ENCODE measurements around the gene SETD3. TPM values are rescaled to one million over a fixed set of nuclear protein-coding genes. Genes with fewer than 3 reads are reported as not detected.
A peak's percentile ranks its signal among the peaks of the same experiment; 100 is the strongest.

The SETD3 gene
- total RNA-seq, 1 experiment from 2014 or later = 36.6 TPM

DNA sequence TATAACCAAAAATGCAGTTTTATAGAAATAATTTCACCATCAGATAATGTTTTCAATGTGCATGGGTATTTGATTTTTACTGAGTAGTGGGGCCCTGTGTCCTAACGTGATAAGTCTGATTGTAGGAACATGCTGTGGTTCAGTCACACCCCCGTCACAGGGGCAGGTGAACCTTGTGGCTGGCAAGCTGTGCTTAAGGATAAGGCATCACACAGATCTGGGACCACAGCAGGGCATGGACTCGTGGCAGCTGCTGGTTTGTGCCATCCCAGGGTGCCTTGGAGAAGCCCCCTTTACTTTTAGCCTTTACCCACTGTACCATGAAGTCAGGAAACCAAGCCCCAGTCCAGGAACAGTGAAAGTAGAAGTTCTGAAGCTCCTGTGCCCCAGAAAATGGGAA, 17.2 kb upstream of the SETD3 start:
- no peak for DNase-seq (ENCODE audit: low read depth)

DNA sequence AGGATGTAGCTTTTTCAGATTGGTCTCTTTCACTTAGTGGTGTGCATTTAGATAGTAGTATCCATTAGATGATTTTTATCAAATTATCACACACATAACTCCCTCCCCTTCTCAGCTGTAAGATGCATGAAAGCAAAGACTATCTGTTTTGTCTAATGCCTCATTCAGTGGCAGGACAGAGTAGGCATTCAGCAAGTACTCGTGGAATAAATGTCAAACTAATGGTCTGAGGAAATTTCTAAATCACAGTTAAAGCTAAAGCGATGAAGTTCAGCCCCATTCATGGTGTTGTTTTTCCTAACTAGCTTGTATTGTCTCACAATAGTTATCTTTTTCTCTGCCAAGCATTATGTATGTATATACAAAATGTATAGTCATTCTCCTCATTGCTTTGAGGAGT, 16.7 kb upstream of the SETD3 start:
- no peak for DNase-seq (ENCODE audit: low read depth)

DNA sequence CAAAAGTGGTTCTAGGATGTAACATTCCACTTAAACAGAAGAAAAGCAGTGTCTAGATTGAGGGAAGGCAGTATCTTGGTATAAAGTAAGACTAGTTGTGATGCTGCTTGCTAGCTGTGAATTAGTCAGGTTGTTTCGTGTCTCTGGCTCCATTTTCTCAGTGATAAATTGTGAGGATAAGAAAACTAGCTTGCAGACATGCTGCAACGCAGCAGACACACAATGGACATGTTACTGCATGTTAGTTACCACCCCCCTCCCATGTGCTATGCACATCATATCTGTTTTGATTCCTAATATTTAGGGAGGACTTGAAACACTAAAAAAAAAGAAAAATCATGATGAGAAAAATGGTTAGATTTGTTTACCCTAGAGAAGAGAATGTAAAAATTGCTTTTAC, 3.4 kb upstream of the SETD3 start:
- no peak for DNase-seq (ENCODE audit: low read depth)

DNA sequence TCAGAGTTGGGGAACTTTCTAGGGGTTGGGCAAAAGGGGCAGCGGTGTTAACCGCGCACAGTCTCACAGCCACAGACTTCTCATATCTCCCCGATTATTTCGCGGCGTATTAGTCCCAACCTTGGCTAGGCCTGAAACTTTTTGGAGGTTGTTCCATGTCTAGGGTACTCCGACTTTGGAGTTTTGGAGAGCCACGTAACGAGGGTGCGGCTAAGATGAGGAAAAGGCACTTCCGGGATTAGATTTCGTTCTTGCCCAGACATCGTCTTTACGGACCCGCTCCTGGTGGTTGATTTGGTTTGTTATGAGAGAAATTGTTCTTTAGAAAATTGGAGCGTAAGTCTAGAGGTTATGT, 1.1 kb upstream of the SETD3 start:
- DNase-seq (ENCODE audit: low read depth) = peak; percentile 23

DNA sequence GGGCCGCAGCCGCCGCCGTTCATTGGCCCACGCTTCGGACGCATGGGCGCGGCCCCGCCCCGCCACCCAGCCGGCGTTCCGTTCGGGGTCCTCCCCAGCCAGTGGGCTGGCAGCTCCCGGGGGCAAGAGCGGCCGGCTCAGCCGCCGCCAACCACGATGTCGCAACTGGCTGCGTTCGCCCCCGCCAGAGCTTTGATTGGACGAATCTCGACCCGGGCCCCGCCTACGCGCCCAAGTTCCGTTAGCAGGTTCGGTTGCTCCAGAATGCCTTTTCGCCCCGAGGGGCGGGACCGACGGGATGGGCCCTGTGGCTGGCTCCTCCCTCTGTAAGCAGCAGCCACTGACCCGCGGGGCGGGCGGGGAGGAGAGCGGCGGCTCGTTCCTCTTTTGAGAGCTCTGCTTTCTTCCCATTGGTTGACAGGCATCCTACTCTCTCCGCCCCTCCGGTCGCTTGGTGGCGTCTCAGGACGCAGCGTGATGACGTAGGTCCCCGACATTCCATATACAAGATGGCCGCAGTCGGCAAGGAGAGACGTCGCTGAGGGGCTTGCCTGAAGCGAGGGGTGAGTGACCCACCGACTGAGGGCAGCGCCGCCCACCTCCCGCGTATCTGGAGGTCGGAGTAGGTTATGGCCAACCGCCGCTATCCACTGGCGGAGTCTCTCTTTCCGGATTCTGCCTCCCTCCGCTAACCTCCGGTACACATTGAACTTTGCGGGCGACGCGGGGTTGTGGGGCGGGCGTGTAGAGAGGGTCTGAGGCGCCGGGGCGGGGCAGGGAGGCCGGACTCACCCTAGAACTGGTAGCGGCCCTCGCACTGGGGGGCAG, 472 bp upstream of the SETD3 start, which contains the start of gene CCNK:
Gene CCNK (plus strand): TSS at position 493 of the 828 bp plus-strand sequence. CDS start 11,269 bp downstream, outside the sequence.
- DNase-seq (ENCODE audit: low read depth) = peak; percentile 100

DNA sequence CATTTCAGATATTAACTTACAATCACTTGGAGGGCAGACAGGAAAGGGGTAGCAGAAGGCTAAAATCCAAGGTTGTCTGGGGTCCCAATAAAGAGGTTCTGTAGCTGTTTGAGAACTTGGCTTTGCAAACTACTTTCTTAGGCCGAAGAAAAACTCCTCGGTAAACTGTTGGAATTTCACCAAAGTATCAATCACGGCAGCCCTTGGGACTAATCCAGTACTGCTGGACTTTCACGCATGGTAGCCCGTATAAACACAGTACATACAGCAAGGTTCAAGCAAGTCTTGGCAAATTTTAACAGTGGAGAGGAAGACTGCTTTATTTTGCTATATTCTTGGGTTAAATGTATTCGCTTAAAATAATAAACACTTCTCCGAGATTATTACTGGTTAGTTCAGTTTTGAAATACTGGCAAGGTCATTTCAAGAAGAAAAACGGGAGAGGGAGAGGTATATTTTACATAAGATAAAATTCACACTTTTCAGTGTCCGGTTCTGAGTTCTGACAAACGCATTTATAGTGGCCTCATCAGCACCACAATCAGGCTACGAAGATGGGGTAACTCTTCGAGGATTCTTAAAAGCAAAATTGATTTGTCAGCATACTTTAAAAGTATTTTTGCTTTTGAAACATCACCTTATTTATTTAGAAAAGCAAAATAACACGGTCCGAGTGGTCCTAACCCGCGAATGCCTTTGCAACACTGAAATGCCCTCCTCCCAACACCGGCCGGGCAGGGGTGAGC, 1.3 kb downstream of the SETD3 start:
- DNase-seq (ENCODE audit: low read depth) = no peak

DNA sequence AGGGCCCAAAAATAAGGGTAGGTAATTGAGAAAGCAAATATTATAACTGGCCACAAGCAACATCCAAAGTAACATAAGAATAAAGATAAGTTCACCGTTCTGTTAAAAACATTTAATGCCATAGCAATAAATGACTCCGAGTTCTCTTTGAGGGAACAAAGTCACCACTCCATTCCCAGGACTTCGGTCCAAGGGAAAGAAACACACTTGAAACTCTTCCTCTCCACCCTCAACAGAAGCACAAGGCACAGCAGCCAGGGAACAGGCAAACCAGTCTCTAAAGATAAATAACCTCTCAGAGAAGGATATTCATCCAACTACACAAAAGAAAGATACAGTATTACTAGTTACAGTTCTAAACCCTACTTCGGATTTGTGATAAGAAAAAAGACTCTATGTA, 2.5 kb downstream of the SETD3 start:
- DNase-seq (ENCODE audit: low read depth) = no peak

DNA sequence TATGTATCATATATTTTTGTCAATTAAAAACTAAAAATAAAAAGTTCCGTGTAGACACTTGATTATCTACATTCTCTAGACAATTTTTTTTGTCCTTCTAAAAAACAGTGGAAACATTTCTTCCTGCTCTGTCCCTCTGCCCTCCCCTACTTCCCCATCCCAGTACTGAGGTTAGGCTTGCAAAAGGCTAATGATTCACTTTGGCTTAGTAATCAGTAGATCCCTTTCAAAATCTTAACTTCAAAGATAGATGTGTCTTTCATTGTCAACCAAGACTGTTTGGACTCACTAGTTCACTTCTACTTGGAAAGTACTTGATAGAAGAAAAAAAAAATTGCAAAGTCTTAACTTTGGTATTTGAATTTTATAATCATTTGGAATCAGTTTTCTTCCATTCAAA, 3.8 kb downstream of the SETD3 start:
- DNase-seq (ENCODE audit: low read depth) = no peak

DNA sequence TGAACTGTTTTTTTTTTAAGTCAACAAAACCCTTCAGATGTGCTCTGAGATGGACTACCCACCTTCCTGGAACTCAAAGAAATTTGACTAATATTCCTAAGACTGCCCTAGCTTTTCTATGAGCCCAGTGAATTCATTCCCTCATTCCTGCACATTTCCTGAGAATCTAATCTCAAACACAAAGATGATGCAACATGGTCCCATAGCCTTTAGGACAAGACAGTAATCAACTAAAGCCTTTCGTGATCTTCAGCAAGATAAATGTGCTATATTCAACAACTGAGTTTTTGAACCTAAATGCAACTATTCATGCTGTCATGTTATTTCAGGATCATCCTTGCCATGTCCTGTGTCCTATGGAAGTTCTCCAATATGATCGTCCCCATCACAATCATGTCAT, 5.0 kb downstream of the SETD3 start:
- no peak for DNase-seq (ENCODE audit: low read depth)

DNA sequence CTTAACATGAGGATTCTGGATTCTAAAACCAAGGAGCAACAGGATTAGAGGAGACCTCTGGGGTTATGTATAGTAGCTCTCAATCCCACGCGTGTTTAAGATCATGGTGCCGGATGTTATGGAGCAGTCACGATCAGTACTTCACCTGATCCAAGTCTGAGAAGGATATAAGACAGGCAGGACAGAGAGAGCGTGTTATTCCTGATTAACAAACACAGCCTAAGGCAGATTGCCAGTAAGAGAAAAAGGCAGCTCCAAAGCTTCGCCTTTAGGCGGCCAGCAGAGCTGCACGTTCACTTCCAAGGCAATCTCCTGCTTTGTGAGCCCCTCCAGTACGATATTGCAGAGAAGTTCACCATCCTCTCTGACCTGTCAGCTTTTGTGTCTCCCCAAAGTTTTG, 5.5 kb downstream of the SETD3 start:
- DNase-seq (ENCODE audit: low read depth) = no peak

DNA sequence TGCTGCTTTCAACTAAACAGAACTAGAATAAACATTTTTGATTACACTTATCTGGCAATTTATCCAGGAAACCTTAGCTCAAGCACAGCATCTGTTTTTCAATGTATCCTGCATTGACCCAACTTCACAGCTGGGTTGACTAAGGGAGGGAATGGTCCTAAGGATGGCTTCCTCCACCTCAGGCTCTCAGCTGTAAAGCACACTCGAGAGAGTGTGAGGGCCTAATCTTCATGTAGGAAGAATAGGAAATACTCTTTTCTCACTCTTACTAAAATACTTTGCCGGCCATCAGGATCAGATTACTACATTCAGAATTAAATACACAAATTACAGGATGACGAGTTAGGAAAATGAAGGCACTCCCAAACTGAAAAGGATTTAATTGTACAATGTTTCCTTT, 7.2 kb downstream of the SETD3 start:
- DNase-seq (ENCODE audit: low read depth) = no peak

DNA sequence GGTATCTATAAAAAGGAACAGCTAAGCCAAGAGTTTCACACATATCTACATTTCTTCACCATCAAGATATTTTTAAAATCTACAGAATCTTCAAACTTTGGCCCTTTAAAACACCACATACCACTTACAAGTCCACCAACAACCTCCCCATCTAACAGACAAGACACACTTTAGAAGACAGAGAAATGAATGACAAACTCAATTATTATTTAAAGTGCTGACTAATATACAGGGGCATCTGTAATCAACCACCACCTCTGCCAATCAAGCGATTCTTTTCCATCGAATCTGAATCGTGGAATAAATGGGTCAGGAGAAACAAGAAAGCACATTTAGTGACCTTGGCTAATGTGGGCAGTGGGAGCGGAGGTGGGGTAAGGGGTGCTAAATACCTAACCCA, 7.7 kb downstream of the SETD3 start:
- peak; percentile 5 for DNase-seq (ENCODE audit: low read depth)

DNA sequence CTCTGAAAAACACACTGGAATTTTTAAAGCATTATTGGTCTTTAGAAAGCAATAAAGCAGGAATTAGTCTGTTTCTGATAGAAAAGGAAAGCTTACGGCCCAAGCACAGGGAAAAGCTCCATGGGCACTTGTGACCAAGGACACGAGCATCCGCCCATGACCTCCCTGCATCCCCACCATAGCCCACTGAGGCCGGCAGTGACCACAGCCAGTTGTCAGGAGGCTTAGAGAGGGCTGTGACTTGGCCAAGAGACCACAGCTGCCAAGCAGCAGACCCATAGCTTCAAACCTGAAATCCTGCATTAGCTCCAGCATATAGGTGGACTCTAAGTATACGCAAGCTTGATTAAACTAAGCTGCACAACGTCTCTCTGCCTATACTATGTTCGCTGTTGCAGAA, 8.9 kb downstream of the SETD3 start:
- DNase-seq (ENCODE audit: low read depth) = no peak

DNA sequence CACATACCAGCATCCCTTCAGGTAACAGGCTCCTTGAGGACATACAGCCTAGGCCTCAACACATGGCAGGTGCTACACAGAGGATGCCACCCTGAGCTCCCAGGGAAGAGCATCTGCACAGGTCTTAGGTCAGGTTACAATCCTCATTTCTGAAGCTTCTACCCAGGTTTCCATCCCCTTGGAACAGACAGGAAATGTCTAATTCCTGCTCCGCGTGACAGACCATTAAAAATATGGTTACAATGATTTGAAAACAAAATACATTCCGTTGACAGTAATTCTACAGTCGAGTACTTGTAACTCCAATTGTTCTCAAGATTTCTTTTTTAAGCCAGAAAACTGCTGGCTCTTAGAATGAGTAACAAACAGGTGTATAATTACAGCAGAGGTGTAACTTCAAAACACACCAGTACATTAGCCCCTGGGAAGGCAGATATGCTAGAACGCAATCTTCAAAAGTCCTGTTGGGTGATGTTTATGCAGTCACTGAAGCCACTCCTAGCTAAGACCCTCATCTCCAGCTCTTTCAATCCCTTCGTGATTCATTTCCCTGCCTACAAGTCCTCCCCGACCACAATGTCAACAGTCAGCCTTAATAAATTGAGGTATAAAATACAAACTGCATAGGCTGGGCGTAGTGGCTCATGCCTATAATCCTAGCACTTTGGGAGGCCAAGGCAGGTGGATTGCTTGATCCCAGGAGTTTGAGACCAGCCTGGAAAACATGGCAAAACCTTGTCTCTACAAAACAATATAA, 11.6 kb downstream of the SETD3 start:
- peak; percentile 75 for DNase-seq (ENCODE audit: low read depth)

DNA sequence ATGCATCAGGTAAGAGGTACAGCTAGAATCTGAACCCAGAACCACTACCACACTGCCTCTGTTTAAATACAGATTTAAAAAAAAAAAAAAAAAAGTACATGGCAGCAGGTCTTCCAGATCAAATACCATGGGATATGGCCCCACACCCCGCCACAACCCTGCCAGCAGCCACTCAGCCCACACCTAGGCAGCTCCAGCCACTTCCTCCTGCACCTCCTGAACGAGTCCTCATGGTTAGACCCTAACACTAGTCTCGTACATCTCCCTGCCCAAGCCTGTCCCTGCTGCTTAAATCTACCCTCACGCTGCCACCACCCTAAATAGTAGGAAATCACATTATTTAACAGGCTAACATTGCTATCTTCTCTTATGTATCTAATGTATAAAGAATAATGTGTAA, 12.6 kb downstream of the SETD3 start:
- no peak for DNase-seq (ENCODE audit: low read depth)

DNA sequence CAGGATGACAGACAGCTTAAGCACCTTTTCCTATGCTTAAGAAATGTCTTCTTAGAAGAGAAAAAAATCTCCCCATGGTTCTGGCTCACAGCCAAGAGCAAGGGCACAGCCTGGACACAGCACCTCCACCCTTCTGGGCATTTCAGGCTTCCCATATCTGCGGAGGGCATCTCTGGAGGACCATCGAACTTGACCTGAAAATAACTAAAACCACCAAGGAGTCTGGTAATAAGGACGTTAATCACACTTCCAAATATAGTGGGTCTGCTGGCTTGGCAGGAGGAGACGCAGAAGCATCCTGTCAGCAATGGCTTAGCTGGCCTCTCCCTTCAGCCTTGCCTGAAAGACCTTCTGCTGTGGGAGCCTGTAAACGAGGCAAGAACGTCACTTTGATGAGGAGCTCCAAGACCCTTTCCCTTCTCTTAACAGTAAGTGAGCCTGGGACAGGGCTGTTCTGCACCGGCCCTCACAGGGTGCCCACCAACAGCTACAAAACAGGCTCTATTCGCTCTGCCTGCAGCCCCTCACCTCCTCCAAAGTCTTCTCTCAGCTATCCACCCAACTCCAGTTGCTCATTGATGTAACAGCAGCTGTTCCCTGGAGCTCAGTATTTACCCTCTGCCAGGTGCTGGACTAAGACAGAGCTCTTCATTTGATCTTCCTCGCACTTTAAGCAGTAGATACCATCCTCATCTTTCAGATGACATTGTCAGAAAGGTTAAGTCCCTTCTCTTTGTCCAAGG, 13.2 kb downstream of the SETD3 start:
- DNase-seq (ENCODE audit: low read depth) = no peak

DNA sequence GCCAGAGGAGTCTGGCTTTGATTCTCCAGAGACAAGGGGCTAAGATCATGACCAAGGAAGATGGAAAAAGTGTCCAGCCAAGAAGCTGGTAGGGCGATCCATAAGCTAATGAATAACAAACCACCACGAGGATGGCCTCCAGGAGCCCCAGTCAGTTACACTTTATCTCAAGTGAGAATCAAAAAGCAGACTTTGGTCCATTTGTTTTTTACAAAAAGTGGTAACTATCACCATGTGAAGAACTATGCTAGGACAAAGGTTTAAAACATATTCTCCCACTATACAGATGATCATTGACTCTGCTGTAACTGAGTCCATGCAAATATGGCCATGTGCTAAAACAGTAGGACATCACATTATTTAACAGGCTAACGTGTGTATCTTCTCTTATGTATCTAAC, 13.9 kb downstream of the SETD3 start:
- DNase-seq (ENCODE audit: low read depth) = no peak

DNA sequence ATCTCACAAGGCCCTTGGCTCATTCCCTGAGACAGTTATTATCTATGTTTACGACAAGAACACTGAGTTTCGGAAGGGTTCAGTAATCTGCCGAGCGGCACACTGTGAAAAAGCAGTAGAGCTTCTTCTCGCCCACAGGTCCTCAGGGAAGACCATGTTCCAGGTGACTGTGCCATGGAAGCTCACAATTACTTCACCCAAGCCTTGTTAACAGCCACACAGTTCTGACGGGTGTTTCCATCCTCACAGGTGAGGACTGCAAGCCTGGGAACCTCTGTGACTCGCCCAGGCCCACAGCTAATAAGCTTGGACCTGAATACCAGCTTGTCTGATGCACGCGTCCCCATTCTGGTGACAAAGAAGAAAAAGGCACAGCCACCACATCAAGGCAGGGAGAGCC, 15.4 kb downstream of the SETD3 start:
- no peak for DNase-seq (ENCODE audit: low read depth)

DNA sequence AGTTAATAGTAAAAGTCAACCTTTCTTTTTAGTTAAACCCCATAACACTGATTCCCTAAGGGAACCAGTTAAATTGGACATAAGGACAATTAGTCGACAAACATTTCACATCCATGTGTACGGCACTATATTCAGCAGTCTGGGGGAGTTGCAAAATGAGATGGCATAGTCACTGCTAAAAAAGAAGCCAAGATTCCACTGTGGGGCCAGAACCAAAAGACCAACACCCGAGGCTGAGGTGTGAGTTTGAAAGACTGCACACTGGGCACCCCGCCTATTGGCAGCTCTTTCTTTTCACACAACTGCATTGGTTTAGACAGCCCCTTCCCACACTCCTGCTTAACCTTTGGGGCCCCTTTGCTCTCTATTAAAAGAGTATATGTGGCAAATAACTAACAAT, 16.7 kb downstream of the SETD3 start:
- DNase-seq (ENCODE audit: low read depth) = no peak

DNA sequence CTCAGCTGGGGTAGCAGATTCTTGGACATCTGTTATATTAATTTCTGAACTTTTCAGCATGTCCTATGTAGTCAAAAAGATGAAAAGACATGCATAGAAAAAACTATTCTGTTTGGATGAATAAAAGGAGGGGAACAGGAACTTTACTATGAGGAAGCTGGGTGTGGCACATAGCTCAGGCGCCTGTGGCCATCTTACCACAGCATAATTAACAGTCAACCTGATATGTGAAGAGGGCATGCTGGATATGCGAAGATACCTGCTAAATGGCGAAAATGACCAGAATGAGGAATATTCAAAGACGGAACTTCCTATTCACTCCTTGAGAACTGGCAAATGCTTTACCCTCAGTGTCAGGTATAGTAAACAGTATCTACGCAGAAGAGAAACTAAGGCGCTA, 18.4 kb downstream of the SETD3 start:
- DNase-seq (ENCODE audit: low read depth) = no peak

DNA sequence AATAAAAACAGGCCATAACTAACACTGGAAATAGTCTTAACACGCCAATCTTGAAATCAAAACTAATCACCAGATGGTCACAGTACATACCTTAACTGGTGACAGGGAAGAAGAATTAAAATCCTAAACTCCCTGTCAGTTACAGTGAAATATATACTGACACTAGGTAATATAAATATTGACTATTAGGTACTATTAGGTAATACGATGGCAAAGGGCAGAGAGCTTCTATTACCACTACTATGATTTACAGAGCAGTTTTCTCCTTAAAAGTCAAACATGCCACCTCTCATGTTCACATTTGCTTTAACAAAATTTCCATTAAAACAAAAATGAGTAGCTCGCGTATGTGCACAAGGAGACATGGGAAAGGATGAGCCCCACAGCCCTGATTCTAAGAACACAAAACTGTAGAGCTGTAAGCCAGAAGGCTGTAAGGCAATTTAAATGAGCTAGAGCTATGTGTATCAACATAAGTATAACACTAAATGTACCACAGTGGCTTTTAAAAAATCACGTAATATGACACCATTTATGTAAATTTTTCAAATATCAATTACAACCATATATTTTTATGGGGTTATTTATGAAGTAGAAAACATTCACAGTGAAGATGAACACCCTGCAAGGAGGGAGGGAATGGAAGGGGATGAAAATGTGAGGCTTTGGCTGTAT, 19.1 kb downstream of the SETD3 start:
- no peak for DNase-seq (ENCODE audit: low read depth)

Data from HT1080 (cell line).